Smooth muscle cell (in vitro differentiated cells): ENCODE results near the gene ANO2. TPM values are rescaled to one million over a fixed set of nuclear protein-coding genes. Genes with fewer than 3 reads are reported as not detected.

ENCODE experiments used
- DNase-seq: peaks from one replicate; lab custom pipeline; 2025; ENCODE audit not compliant: unreplicated experiment; lab: John Stamatoyannopoulos, UW
- H2AFZ ChIP-seq: fragments of 200-600 bp; sonication (generic); 2 replicates; pipeline ENCODE4 v1.6.0; 2016; ENCODE audit warnings: antibody characterized with exemption, low read depth, mild to moderate bottlenecking
- H3F3A ChIP-seq: fragments of 200-600 bp; sonication (generic); 2 replicates; pipeline ENCODE4 v1.6.0; 2017; ENCODE audit warnings: antibody characterized with exemption, low read depth
- H3K27ac ChIP-seq: fragments of 200-600 bp; sonication (generic); 2 replicates; pipeline ENCODE4 v1.5.1; 2016; ENCODE audit warnings: low read depth, mild to moderate bottlenecking
- H3K27me3 ChIP-seq: fragments of 200-600 bp; sonication (generic); 2 replicates; pipeline ENCODE4 v1.6.1; 2016; ENCODE audit warnings: low read depth, mild to moderate bottlenecking
- H3K36me3 ChIP-seq: fragments of 200-600 bp; sonication (generic); 2 replicates; pipeline ENCODE4 v1.5.1; 2016; ENCODE audit warnings: low read depth
- H3K4me1 ChIP-seq: fragments of 200-600 bp; sonication (generic); 2 replicates; pipeline ENCODE4 v1.5.1; 2016; ENCODE audit warnings: low read depth
- H3K4me2 ChIP-seq: fragments of 200-600 bp; sonication (generic); 2 replicates; pipeline ENCODE4 v1.6.0; 2016; ENCODE audit warnings: mild to moderate bottlenecking
- H3K4me3 ChIP-seq: fragments of 200-600 bp; sonication (generic); 2 replicates; pipeline ENCODE4 v1.5.1; 2016; ENCODE audit warnings: mild to moderate bottlenecking
- H3K79me2 ChIP-seq: fragments of 200-600 bp; sonication (generic); 2 replicates; pipeline ENCODE4 v1.6.0; 2016; ENCODE audit warnings: low read depth, mild to moderate bottlenecking
- H3K9ac ChIP-seq: fragments of 200-600 bp; sonication (generic); 2 replicates; pipeline ENCODE4 v1.6.0; 2016; ENCODE audit warnings: low read depth
- H3K9me3 ChIP-seq: fragments of 200-600 bp; sonication (generic); replicated peaks from 2 replicates; pipeline ENCODE4 v1.5.1; 2016; ENCODE audit warnings: low read depth
- H4K20me1 ChIP-seq: fragments of 200-600 bp; sonication (generic); 2 replicates; pipeline ENCODE4 v1.6.0; 2016; ENCODE audit warnings: low read depth
- WGBS: methylation state at CpG from one replicate; pipeline ENCODE4 v1.1.7; 2016; ENCODE audit warnings: low lambda C conversion rate; 5-methylcytosine and 5-hydroxymethylcytosine counted together
- polyA plus RNA-seq: library from polyadenylated mRNA; unstranded; fragments of >200 nt; fragmentation: Nextera tagmentation; extraction: Ambion mirVana; gene quantifications from 2 replicates; pipeline ENCODE4 v1.2.1, GENCODE V29; 2016
- total RNA-seq: library from RNA; depleted of rRNA; stranded (reverse); fragments of >200 nt; gene quantifications from 2 replicates; pipeline ENCODE4 v1.2.3, GENCODE V29; 2014
- TF ChIP-seq, protein P1 (sequence below): fragments of 200-600 bp; sonication (generic); IDR thresholded peaks from 2 replicates; pipeline ENCODE4 v1.5.1; 2017; ENCODE audit warnings: borderline replicate concordance, mild to moderate bottlenecking, antibody characterized with exemption; ENCODE audit not compliant: insufficient read depth, poor library complexity, severe bottlenecking

Gene ANO2
- total and polyA plus RNA-seq, 2 experiments from 2014 or later, result 0.18 TPM; not detected in 1

GRCh38 chr12:5650281-5650680 is 294.8 kb downstream of the ANO2 start:
- TF ChIP-seq, protein P1, sequence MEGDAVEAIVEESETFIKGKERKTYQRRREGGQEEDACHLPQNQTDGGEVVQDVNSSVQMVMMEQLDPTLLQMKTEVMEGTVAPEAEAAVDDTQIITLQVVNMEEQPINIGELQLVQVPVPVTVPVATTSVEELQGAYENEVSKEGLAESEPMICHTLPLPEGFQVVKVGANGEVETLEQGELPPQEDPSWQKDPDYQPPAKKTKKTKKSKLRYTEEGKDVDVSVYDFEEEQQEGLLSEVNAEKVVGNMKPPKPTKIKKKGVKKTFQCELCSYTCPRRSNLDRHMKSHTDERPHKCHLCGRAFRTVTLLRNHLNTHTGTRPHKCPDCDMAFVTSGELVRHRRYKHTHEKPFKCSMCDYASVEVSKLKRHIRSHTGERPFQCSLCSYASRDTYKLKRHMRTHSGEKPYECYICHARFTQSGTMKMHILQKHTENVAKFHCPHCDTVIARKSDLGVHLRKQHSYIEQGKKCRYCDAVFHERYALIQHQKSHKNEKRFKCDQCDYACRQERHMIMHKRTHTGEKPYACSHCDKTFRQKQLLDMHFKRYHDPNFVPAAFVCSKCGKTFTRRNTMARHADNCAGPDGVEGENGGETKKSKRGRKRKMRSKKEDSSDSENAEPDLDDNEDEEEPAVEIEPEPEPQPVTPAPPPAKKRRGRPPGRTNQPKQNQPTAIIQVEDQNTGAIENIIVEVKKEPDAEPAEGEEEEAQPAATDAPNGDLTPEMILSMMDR, result no peak
- no peaks in the 10 kb centered on the region for H3K79me2 ChIP-seq
- no peak for DNase-seq
- no peaks in the 10 kb centered on the region for H3K36me3 ChIP-seq
- no peaks in the 10 kb centered on the region for H3K9me3 ChIP-seq
- no peak overlapping the region for H3K4me2 ChIP-seq
- no peak overlapping the region for H3K4me3 ChIP-seq
- H4K20me1 ChIP-seq, result no peaks in the 10 kb centered on the region
- H3K4me1 ChIP-seq, result no peaks in the 10 kb centered on the region
- H3K9ac ChIP-seq, result no peak overlapping the region
- H3K27ac ChIP-seq, result no peak overlapping the region
- no peak overlapping the region for H2AFZ ChIP-seq
- 65% methylated on average over 2 of the region's 2 CpGs for WGBS
- H3K27me3 ChIP-seq, result peaks cover 32% of the 10 kb centered on the region
- no peaks in the 10 kb centered on the region for H3F3A ChIP-seq

DNA sequence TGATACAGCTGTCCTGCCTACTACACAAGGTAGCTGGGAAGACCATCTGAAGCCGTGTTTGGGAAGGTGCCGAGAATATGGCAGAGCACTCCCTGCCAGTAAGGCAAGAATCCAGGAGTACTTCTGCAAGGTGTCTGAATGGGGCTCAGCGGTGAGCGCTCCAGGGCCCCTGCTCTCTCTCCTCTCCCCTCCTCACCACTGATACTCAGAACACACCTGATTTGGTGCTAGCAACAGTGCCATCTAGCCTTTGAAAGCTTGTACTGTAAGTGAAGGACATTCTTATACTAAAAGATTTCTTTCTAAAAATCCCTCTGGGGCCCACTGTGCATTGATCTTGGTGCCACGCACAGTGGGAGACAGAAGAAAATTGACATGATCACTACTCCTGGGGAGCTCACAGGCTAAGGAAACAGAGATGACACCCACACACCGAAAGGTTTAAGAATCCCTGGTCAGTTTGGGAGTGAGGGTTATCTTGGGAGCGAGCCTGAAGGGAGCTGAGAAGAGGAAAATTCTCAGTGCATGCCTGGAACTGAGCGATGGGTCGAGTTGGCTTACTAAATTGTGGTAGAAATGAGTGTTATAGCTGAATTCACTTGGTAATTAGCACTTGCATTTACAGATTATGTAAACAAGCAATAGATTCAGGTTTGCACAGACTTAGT is 296.2 kb downstream of the ANO2 start:
- H3F3A ChIP-seq, result no peaks in the 10 kb centered on the region
- H3K4me2 ChIP-seq, result no peak overlapping the region
- no peak for DNase-seq
- no peak overlapping the region for H3K4me3 ChIP-seq
- no peaks in the 10 kb centered on the region for H3K9me3 ChIP-seq
- no peak overlapping the region for H3K9ac ChIP-seq
- TF ChIP-seq, protein P1, result peak; percentile 54
- H4K20me1 ChIP-seq, result no peaks in the 10 kb centered on the region
- 49% methylated on average over 8 of the region's 9 CpGs for WGBS
- no peak overlapping the region for H3K27ac ChIP-seq
- no peaks in the 10 kb centered on the region for H3K4me1 ChIP-seq
- no peaks in the 10 kb centered on the region for H3K36me3 ChIP-seq
- H3K79me2 ChIP-seq, result no peaks in the 10 kb centered on the region
- no peak overlapping the region for H2AFZ ChIP-seq
- H3K27me3 ChIP-seq, result peaks cover 32% of the 10 kb centered on the region

- H3K27me3 ChIP-seq, result peaks cover 19% of the 10 kb centered on the region
- H3K4me2 ChIP-seq, result no peak overlapping the region
- no peaks in the 10 kb centered on the region for H3K4me1 ChIP-seq
- no peaks in the 10 kb centered on the region for H3K9me3 ChIP-seq
- no peak overlapping the region for H3K9ac ChIP-seq
- no peaks in the 10 kb centered on the region for H3K79me2 ChIP-seq
- H3K36me3 ChIP-seq, result no peaks in the 10 kb centered on the region
- no peaks in the 10 kb centered on the region for H3F3A ChIP-seq
- H2AFZ ChIP-seq, result no peak overlapping the region
- TF ChIP-seq, protein P1, result no peak
- 92% methylated on average over 2 of the region's 2 CpGs for WGBS
- no peak overlapping the region for H3K27ac ChIP-seq
- no peak for DNase-seq
- no peaks in the 10 kb centered on the region for H4K20me1 ChIP-seq
- H3K4me3 ChIP-seq, result no peak overlapping the region
These were observed 301.8 kb downstream of the ANO2 start for GRCh38 chr12:5643266-5643665.

DNA sequence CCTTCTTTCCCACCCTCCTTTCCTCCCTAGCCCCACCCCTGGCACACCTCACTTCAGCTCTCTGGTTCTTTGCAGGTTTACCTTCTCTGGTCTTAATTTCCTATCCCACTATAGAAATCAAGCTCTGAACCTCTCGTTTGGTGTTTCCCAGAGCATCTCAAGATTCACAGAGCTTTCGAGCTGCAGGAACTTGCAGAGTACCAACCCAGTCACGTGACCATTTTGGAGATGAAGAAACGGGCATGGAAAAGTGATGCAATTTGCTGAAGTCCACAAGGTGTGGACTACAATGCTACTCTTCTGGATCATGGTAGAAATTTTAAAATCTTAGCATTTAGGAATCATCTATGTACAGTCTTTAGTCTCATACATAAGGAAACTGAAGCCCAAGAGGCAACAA is 307.4 kb downstream of the ANO2 start:
- H3K27me3 ChIP-seq, result peaks cover 7% of the 10 kb centered on the region
- TF ChIP-seq, protein P1, result no peak

More for the DNA sequence above, 307.4 kb downstream of the ANO2 start:
- WGBS, result 79% methylated on average over 4 of the region's 4 CpGs
- no peak overlapping the region for H3K4me2 ChIP-seq
- H2AFZ ChIP-seq, result no peak overlapping the region
- no peaks in the 10 kb centered on the region for H3K9me3 ChIP-seq
- H3K27ac ChIP-seq, result no peak overlapping the region
- no peaks in the 10 kb centered on the region for H3F3A ChIP-seq
- H3K9ac ChIP-seq, result no peak overlapping the region
- H3K4me1 ChIP-seq, result no peaks in the 10 kb centered on the region
- H3K4me3 ChIP-seq, result no peak overlapping the region
- H3K36me3 ChIP-seq, result no peaks in the 10 kb centered on the region
- H4K20me1 ChIP-seq, result no peaks in the 10 kb centered on the region
- no peaks in the 10 kb centered on the region for H3K79me2 ChIP-seq
- DNase-seq, result no peak
